IMR-90 (cell line): ENCODE data around the gene TP53AIP1. TPM values are rescaled to one million over a fixed set of nuclear protein-coding genes. Genes with fewer than 3 reads are reported as not detected.

Source experiments
- ATAC-seq: fragments of 200-7000 bp; cut with Tn5 transposase; 2 replicates; pipeline ENCODE4 v1.9.1; 2020; ENCODE audit warnings: low read depth, mild to moderate bottlenecking, moderate library complexity
- BruUV-seq: library from RNA; stranded (reverse); fragments of 400-500 nt; replicated peaks from 2 replicates; lab custom pipeline; 2021; lab: Mats Ljungman, UMichigan
- CTCF ChIA-PET: fragments of 300-600 bp; formaldehyde crosslinking; extraction: SDS; loops from one replicate; lab custom pipeline; 2021; ENCODE audit warnings: antibody characterized with exemption; lab: Yijun Ruan, JAX
- POLR2A ChIA-PET: fragments of 300-600 bp; sonication (Branson Sonifier 250); formaldehyde crosslinking; loops from one replicate; lab custom pipeline; 2022; ENCODE audit warnings: antibody characterized with exemption; ENCODE audit not compliant: unreplicated experiment; lab: Charles Lee
- DNase-seq: peaks from one replicate; pipeline ENCODE4 v3.0.0; 2013
- H2AFZ ChIP-seq: replicated peaks from 2 replicates; pipeline ENCODE3; 2013; ENCODE audit warnings: low read length, mild to moderate bottlenecking; ENCODE audit not compliant: poor library complexity
- H2AK5ac ChIP-seq: 2 replicates; pipeline ENCODE4 v1.6.1; 2013; ENCODE audit warnings: low read depth, low read length, inconsistent platforms
- H2AK9ac ChIP-seq: replicated peaks from 2 replicates; pipeline ENCODE3; 2013; ENCODE audit warnings: mild to moderate bottlenecking, low read depth, low read length, moderate library complexity; ENCODE audit not compliant: poor library complexity
- H2BK120ac ChIP-seq: 2 replicates; pipeline ENCODE4 v1.6.1; 2013; ENCODE audit warnings: low read depth, low read length, inconsistent platforms
- H2BK15ac ChIP-seq: 3 replicates; pipeline ENCODE4 v1.6.1; 2013; ENCODE audit warnings: low read depth, low read length, inconsistent platforms
- H2BK20ac ChIP-seq: 2 replicates; pipeline ENCODE4 v1.6.1; 2013; ENCODE audit warnings: low read depth, mild to moderate bottlenecking, inconsistent platforms, low read length, moderate library complexity
- H2BK5ac ChIP-seq: 2 replicates; pipeline ENCODE4 v1.6.1; 2013; ENCODE audit warnings: mild to moderate bottlenecking, low read depth, low read length, inconsistent platforms; ENCODE audit not compliant: poor library complexity, severe bottlenecking
- H3K14ac ChIP-seq: replicated peaks from 2 replicates; pipeline ENCODE4 v1.6.1; 2013; ENCODE audit warnings: low read depth, low read length, inconsistent platforms
- H3K18ac ChIP-seq: 2 replicates; pipeline ENCODE4 v1.6.1; 2013; ENCODE audit warnings: low read depth, low read length, control low read depth
- H3K23ac ChIP-seq: 2 replicates; pipeline ENCODE4 v1.6.1; 2013; ENCODE audit warnings: low read depth, low read length, inconsistent platforms
- H3K27ac ChIP-seq: 2 replicates; pipeline ENCODE4 v1.5.1; 2013; ENCODE audit warnings: mild to moderate bottlenecking, control low read depth, low read length; ENCODE audit not compliant: insufficient read depth
- H3K27me3 ChIP-seq: 2 replicates; pipeline ENCODE4 v1.6.1; 2013; ENCODE audit warnings: low read length; ENCODE audit not compliant: control insufficient read depth, insufficient read depth
- H3K36me3 ChIP-seq: 2 replicates; pipeline ENCODE4 v1.6.1; 2013; ENCODE audit warnings: low read length, mixed read lengths; ENCODE audit not compliant: control insufficient read depth, insufficient read depth
- H3K4ac ChIP-seq: 2 replicates; pipeline ENCODE4 v1.6.1; 2013; ENCODE audit warnings: low read depth, low read length, inconsistent platforms
- H3K4me1 ChIP-seq: 2 replicates; pipeline ENCODE4 v1.6.1; 2013; ENCODE audit warnings: low read length, mixed read lengths; ENCODE audit not compliant: control insufficient read depth, insufficient read depth
- H3K4me2 ChIP-seq: 2 replicates; pipeline ENCODE4 v1.6.1; 2013; ENCODE audit warnings: low read depth, mild to moderate bottlenecking, control low read depth, low read length, moderate library complexity
- H3K4me3 ChIP-seq: 2 replicates; pipeline ENCODE4 v1.5.1; 2013; ENCODE audit warnings: low read depth, mild to moderate bottlenecking, control low read depth, low read length, moderate library complexity; ENCODE audit not compliant: insufficient read depth
- H3K56ac ChIP-seq: 2 replicates; pipeline ENCODE4 v1.6.1; 2013; ENCODE audit warnings: low read length, inconsistent platforms; ENCODE audit not compliant: insufficient read depth; ENCODE audit errors: extremely low read depth
- H3K79me1 ChIP-seq, 2 experiments: 2 replicates each; pipeline ENCODE4 v1.6.1; 2013; ENCODE audit warnings: low read length in 2 of 2, inconsistent platforms in 1 of 2, low read depth in 1 of 2
- H3K9ac ChIP-seq: 2 replicates; pipeline ENCODE4 v1.6.1; 2013; ENCODE audit warnings: low read depth, low read length, control low read depth
- H3K9me1 ChIP-seq: 2 replicates; pipeline ENCODE4 v1.6.1; 2013; ENCODE audit warnings: low read length, inconsistent platforms; ENCODE audit not compliant: insufficient read depth
- H3K9me3 ChIP-seq: 2 replicates; pipeline ENCODE4 v1.6.1; 2013; ENCODE audit warnings: low read length; ENCODE audit not compliant: control insufficient read depth, insufficient read depth
- H4K20me1 ChIP-seq: 2 replicates; pipeline ENCODE4 v1.6.1; 2013; ENCODE audit warnings: low read length, inconsistent platforms; ENCODE audit not compliant: insufficient read depth
- H4K5ac ChIP-seq: 2 replicates; pipeline ENCODE4 v1.6.1; 2013; ENCODE audit warnings: mild to moderate bottlenecking, low read depth, low read length, control low read depth
- H4K8ac ChIP-seq, 2 experiments: 2 replicates each; pipeline ENCODE4 v1.6.1; 2013; ENCODE audit warnings: low read depth in 2 of 2, low read length in 2 of 2, control low read depth in 1 of 2, inconsistent platforms in 1 of 2
- H4K91ac ChIP-seq: 2 replicates; pipeline ENCODE4 v1.6.1; 2013; ENCODE audit warnings: low read depth, low read length, inconsistent platforms; ENCODE audit not compliant: insufficient read depth
- CEBPB ChIP-seq: IDR thresholded peaks from 2 replicates; pipeline ENCODE4 v1.6.1; 2012; ENCODE audit warnings: low read depth, low read length, improper control_type of control experiment
- CHD1 ChIP-seq: IDR thresholded peaks from 2 replicates; pipeline ENCODE4 v1.6.1; 2012; ENCODE audit warnings: low read depth, low read length, improper control_type of control experiment
- SMC3 ChIP-seq: fragments of 150-350 bp; IDR thresholded peaks from 2 replicates; pipeline ENCODE4 v1.6.1; 2016; ENCODE audit warnings: low read depth, mild to moderate bottlenecking, antibody characterized with exemption, low read length, moderate library complexity
- WGBS, 2 experiments: methylation state at CpG; one replicate each; pipeline versions ENCODE4 v1.1.5 to v1.1.7; 2013; ENCODE audit warnings: missing lambda C conversion rate in 2 of 2; ENCODE audit not compliant: insufficient read length in 1 of 2; ENCODE audit errors: extremely low coverage in 2 of 2; 5-methylcytosine and 5-hydroxymethylcytosine counted together
- dilution Hi-C: fragments of 300-500 bp; cut with HindIII; formaldehyde crosslinking; loops from one replicate; pipeline ENCODE4 v1.14.3; 2018; ENCODE audit warnings: low sequenced_read_pairs; ENCODE audit not compliant: unreplicated experiment
- in situ Hi-C: fragments of 300-500 bp; cut with MboI; formaldehyde crosslinking; loops from 3 replicates; pipeline ENCODE4 v1.14.3; 2019; ENCODE audit warnings: low sequenced_read_pairs, inconsistent platforms, mixed read lengths
- intact Hi-C: fragments of 100-400 bp; cut with micrococcal nuclease; formaldehyde crosslinking; loops from 2 replicates; pipeline ENCODE4 v1.10.0; 2022
- polyA plus RNA-seq, 3 experiments: library from polyadenylated mRNA; depleted of rRNA; stranded (reverse); fragments of >200 nt; gene quantifications; 2 replicates each; pipeline ENCODE4 v1.2.3, GENCODE V29; 2012; ENCODE audit warnings: low replicate concordance in 1 of 3
- total RNA-seq: library from RNA; depleted of rRNA; stranded (reverse); fragments of >200 nt; gene quantifications from 2 replicates; pipeline ENCODE4 v1.2.3, GENCODE V29; 2012

The TP53AIP1 gene
- total and polyA plus RNA-seq, 2 of the 4 experiments (the other 2 are of a cell fraction) = not detected

GRCh38 chr11:128916037-128916572, 26.6 kb downstream of the TP53AIP1 start:
- no TSS peak for BruUV-seq
- in situ Hi-C loops = no loop called here

More at GRCh38 chr11:128916037-128916572, 26.6 kb downstream of the TP53AIP1 start:
- Histone ChIP-seq H3K4me3 (no peak overlapping the region), H4K5ac (no peak overlapping the region), H4K91ac (no peak overlapping the region), H2AK5ac (no peak overlapping the region; the same call in 1 of the 2 replicates), H3K23ac (no peak overlapping the region), H2AFZ (no peak overlapping the region), H4K20me1 (no peaks in the 10 kb centered on the region), H4K8ac (no peak overlapping the region), H3K9ac (no peak overlapping the region), H2BK5ac (no peak overlapping the region), H3K27ac (no peak overlapping the region), H2BK120ac (no peak overlapping the region), H3K36me3 (no peaks in the 10 kb centered on the region), H3K27me3 (peaks cover 44% of the 10 kb centered on the region), H3K4me1 (peaks cover 2% of the 10 kb centered on the region; the same call in 1 of the 2 replicates), H3K14ac (no peak overlapping the region), H3K9me1 (peaks cover 3% of the 10 kb centered on the region; the same call in 1 of the 2 replicates), H3K79me1 (no peaks in the 10 kb centered on the region), H2AK9ac (no peak overlapping the region), H3K9me3 (peaks cover 3% of the 10 kb centered on the region; the same call in 1 of the 2 replicates), H2BK15ac (no peak overlapping the region), H3K18ac (no peak overlapping the region), H3K56ac (no peak overlapping the region), H3K4ac (no peak overlapping the region), H2BK20ac (no peak overlapping the region), H3K4me2 (no peak overlapping the region)
- POLR2A ChIA-PET = no interaction called here
- intact Hi-C loops (no loop called here), dilution Hi-C loops (no loop called here)
- no peak for TF ChIP-seq CHD1
- peak; percentile 55 for TF ChIP-seq CEBPB
- no peak for TF ChIP-seq SMC3
- CTCF ChIA-PET = no interaction called here
- no peak for DNase-seq
- 100% methylated on average over 1 of the region's 3 CpGs; no CpG with 5 or more reads in 1 of the 2 experiments for WGBS, 2 experiments
- ATAC-seq = no peak
